Measurements from ENCODE around the gene GNA15.

DNA sequence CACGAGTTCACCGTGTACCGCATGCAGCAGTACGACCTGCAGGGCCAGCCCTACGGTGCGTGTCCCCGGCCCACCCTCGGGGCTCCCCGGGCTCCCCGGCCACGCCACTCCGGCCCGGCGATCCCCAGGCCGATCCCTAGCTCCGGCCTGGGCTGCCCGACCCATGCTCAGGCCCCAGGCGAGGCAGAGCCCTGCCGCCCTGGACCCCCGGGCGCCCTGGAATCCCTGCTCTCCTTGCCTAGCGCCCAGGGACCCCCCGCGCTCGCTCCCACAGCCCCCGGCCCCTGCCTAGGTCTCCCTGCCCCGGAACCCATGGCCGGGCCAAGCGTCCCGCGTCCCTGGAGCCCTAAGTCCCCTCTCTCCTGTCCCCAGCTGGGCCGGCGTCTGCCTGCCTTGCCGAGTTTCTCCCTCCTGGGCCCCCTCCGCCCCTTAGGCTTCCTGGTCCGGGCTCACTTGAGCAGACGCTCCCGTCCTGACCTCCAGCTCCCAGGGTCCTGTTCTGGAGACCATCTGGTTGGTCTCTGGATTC lies 50.4 kb downstream of the GNA15 start:
- TF ChIP-seq, protein P1, sequence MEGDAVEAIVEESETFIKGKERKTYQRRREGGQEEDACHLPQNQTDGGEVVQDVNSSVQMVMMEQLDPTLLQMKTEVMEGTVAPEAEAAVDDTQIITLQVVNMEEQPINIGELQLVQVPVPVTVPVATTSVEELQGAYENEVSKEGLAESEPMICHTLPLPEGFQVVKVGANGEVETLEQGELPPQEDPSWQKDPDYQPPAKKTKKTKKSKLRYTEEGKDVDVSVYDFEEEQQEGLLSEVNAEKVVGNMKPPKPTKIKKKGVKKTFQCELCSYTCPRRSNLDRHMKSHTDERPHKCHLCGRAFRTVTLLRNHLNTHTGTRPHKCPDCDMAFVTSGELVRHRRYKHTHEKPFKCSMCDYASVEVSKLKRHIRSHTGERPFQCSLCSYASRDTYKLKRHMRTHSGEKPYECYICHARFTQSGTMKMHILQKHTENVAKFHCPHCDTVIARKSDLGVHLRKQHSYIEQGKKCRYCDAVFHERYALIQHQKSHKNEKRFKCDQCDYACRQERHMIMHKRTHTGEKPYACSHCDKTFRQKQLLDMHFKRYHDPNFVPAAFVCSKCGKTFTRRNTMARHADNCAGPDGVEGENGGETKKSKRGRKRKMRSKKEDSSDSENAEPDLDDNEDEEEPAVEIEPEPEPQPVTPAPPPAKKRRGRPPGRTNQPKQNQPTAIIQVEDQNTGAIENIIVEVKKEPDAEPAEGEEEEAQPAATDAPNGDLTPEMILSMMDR (IDR thresholded peaks at IDR 0.05): no peak
- no peak for TF ChIP-seq PRDM15 (CRISPR knock-in tag; IDR thresholded peaks at IDR 0.05)
- TF ChIP-seq, protein P2, sequence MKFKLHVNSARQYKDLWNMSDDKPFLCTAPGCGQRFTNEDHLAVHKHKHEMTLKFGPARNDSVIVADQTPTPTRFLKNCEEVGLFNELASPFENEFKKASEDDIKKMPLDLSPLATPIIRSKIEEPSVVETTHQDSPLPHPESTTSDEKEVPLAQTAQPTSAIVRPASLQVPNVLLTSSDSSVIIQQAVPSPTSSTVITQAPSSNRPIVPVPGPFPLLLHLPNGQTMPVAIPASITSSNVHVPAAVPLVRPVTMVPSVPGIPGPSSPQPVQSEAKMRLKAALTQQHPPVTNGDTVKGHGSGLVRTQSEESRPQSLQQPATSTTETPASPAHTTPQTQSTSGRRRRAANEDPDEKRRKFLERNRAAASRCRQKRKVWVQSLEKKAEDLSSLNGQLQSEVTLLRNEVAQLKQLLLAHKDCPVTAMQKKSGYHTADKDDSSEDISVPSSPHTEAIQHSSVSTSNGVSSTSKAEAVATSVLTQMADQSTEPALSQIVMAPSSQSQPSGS (CRISPR knock-in tag; IDR thresholded peaks at IDR 0.05; ENCODE audit: borderline replicate concordance, low read depth): no peak
- TF ChIP-seq ESRRA (CRISPR knock-in tag; IDR thresholded peaks at IDR 0.05; ENCODE audit: borderline replicate concordance): no peak
- TF ChIP-seq SMAD4 (CRISPR knock-in tag; IDR thresholded peaks at IDR 0.05): no peak
- no peak for TF ChIP-seq ETV6 (CRISPR knock-in tag; IDR thresholded peaks at IDR 0.05)
- TF ChIP-seq TP53 (CRISPR knock-in tag; IDR thresholded peaks at IDR 0.05): no peak
- TF ChIP-seq FOXP1 (CRISPR knock-in tag; IDR thresholded peaks at IDR 0.05; ENCODE audit: borderline replicate concordance): no peak
- TF ChIP-seq FOXK1 (CRISPR knock-in tag; IDR thresholded peaks at IDR 0.05): no peak

All from WTC11 (cell line).